ENCODE data around the gene DEFB119.
"Not testable (repeated sequence)": the region's sequence is repeated elsewhere in the genome, so short reads cannot be mapped to it uniquely, and the experiment has no call there.

DEFB119 gene, protein sequence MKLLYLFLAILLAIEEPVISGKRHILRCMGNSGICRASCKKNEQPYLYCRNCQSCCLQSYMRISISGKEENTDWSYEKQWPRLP

DNA sequence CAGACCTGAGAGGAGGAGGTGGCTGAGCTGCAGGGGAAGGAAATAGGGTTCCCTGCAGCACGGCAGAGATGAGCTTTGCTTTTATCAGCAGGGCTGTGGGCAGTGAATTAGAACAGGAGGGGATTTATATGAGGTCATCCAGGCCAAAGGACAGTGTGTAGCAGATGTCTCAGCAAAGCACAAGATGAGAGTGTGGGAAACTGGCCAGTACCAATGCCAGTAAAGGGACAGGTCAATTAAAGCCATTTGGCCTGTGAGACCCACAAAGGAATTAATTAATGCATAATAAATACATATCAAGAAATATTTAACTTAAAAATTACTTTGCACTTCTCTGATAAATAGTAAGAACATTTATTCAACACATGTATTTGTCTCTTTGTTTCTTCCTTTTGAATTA is at the start of gene DEFB119:
Gene DEFB119 (minus strand): TSS at position 101 of the 400 bp plus-strand sequence. CDS start 107 bp downstream, outside the sequence.
- DNase-seq (ENCODE audit: extremely low read depth in 1 of 2, low read depth in 1 of 2), result no peak

DNA sequence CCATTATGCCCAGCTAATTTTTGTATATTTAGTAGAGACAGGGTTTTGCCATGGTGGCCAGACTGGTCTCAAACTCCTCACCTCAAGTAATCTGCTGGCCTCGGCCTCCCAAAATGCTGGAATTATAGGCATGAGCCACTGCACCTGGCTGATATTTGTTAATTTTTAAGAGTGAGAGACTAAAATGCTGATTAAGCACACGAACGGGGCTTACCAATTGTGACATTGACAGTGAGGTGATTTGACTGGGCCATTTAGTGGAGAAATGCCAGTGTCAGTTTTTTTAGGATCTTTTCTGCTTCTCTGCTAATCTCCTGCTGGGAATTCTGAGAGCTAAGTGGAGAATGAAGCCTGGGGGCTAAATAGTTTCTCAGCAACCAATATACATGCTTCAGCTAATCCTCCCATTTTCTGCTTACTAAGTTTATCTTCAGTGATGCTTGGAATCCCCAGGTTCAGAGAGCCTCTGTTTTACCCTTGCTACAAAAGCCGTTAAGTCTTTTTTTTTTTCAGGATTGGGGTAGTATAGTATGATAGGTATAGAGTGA is 40.3 kb upstream of the DEFB119 start:
- no peak for DNase-seq (ENCODE audit: extremely low read depth in 1 of 2, low read depth in 1 of 2)

DNA sequence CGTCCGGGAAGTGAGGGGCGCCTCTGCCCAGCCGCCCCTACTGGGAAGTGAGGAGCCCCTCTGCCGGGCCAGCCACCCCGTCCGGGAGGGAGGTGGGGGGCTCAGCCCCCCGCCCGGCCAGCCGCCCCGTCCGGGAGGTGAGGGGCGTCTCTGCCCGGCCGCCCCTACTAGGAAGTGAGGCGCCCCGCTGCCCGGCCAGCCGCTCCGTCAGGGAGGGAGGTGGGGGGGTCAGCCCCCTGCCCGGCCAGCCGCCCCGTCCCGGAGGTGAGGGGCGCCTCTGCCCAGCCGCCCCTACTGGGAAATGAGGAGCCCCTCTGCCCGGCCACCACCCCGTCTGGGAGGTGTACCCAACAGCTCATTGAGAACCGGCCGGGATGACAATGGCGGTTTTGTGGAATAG is 37.2 kb upstream of the DEFB119 start:
- not testable (repeated sequence) for DNase-seq (ENCODE audit: extremely low read depth in 1 of 2, low read depth in 1 of 2)

DNA sequence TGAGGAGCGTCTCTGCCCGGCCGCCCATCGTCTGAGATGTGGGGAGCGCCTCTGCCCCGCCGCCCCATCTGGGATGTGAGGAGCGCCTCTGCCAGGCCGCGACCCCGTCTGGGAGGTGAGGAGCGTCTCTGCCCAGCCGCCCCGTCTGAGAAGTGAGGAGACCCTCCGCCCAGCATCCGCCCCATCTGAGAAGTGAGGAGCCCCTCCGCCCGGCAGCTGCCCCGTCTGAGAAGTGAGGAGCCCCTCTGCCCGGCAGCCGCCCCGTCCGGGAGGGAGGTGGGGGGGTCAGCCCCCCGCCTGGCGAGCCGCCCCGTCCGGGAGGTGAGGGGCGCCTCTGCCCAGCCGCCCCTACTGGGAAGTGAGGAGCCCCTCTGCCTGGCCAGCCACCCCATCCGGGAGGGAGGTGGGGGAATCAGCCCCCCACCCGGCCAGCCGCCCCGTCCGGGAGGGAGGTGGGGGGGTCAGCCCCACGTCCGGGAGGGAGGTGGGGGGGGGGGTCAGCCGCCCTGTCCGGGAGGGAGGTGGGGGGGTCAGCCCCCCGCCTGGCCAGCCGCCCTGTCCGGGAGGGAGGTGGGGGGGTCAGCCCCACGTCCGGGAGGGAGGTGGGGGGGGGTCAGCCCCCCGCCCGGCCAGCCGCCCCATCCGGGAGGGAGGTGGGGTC is 36.6 kb upstream of the DEFB119 start:
- DNase-seq (ENCODE audit: extremely low read depth in 1 of 2, low read depth in 1 of 2), result not testable (repeated sequence)

DNA sequence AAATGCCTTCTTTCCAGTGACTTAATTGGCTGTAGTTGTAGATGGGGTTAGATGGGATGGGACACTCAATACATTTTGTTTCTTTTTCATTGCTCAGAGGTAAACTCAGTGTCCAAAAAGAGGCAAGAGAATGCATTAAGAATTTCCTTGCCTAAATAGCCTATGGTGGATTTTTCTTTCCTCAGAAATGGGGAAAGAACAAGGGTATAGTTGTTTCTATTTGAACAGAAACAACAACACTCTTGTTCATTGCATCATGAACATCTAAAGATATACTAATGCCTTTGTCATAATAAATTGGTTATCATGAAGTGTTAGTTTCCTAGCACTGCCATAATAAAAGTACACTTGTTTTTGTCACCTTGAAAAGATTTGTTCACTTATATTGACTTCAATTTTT is 35.4 kb upstream of the DEFB119 start:
- no peak for DNase-seq (ENCODE audit: extremely low read depth in 1 of 2, low read depth in 1 of 2)

DNA sequence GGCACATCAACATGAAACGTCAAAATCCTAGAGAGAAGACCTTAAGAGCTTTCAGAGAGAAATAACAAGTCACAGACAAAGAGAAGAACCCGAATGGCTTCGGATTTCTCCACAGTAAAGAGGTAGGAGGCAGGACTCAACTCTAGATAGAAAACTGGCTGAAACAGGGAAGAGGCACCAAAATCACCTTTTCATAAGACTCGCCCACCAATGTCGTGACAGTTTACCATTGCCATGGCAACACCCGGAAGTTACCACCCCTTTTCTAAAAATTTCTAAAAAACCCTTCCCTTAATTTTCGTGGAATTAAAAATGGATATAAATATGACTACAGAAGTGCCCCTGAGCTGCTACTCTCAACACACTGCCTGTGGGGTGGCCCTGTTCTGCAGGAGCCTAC is 27.9 kb upstream of the DEFB119 start:
- DNase-seq (ENCODE audit: extremely low read depth in 1 of 2, low read depth in 1 of 2), result no peak

DNA sequence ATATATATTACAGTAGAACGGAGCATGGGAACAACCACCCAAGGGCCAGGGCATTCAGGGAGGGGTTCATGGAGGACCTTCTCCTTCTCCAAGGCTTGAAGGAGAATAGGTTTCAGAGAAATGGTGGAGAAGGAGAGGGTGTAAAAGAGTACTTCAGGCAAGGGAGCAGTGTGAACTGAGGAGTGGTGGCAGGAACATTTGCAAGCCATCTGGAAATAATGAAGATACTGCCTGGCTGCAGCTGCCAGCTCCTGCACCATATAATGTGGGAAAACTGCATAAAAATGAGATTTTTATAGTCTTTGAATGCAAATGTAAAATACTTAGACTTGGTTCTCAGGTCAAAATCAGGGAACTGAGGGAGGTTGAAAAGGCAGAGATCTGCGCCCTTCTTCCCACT is 25.3 kb upstream of the DEFB119 start:
- no peak for DNase-seq (ENCODE audit: extremely low read depth in 1 of 2, low read depth in 1 of 2)

DNA sequence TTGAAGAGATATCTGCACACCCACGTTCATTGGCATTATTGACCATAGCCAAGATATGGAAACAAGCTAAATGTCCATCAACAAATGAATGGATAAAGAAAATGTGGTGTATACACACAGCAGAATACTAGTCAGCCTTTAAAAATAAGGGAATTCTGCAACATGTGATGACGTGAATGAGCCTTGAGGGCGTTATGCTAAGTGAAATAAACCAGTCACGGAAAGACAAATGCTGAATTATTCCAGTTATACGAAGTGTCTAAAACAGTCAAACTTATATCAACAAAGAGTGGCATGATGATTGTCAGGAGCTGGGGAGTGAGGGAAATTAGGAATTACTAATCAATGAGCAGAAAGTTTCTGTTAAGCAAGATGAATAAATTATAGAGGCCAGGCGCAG is 24.0 kb upstream of the DEFB119 start:
- no peak for DNase-seq (ENCODE audit: extremely low read depth in 1 of 2, low read depth in 1 of 2)

DNA sequence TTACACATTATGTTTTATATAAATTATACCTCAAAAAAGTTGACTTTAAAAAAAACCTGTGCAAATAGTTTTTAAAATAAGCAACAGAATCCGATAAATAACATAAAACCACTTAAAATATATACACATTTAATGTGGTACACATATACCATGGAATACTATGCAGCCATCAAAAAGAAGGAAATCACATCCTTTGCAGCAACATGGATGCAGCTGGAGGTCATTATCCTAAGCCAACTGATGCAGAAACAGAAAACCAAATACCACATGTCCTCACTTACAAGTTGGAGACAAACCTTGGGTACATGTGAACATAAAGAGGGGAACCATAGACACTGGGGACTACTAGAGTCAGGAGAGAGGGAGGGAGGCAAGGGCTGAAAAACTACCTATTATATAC is 19.6 kb upstream of the DEFB119 start:
- no peak for DNase-seq (ENCODE audit: extremely low read depth in 1 of 2, low read depth in 1 of 2)

DNA sequence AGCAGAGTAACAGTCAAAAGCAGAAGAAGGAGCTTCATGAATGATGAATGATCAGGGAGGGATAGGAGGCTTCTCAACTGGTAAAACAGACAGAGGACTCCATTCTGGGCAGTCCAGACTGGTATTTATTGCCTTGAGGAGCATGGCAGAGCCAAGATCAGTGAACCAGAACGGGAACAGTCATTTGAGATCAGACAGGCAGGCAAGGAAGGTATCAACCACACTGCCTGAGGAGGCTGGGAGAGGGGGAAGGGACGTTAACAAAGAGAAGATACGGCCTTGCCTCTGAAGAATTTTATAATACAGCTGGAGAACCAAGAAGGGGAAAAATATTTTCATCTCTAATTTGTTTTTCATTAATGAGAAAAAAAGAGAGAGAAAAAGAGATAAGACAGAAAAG is 15.7 kb upstream of the DEFB119 start, which contains the start of gene DEFB121:
Gene DEFB121 (minus strand): TSS at position 101 of the 400 bp plus-strand sequence. CDS start 63 bp downstream, at position 38.
- DNase-seq (ENCODE audit: extremely low read depth in 1 of 2, low read depth in 1 of 2), result no peak

DNA sequence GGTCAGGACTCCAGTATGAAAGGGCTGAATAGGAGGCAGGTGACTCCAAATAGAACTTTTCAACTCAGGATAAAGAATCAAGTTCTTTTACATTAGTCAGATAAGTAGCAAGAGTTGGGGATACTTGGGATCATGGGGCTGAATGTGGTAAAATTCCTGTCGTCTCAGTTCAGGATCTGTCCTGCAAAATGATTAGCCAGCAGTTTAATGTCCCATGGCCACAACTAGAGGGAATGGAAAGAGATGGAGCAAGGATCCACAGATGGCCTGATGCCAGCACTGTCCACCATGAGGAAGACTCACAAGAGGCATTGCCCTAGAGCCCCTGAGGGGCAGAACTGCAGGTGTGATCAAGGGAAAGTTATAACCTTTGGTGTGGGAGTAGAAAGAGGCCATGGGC is 13.5 kb upstream of the DEFB119 start:
- no peak for DNase-seq (ENCODE audit: extremely low read depth in 1 of 2, low read depth in 1 of 2)

DNA sequence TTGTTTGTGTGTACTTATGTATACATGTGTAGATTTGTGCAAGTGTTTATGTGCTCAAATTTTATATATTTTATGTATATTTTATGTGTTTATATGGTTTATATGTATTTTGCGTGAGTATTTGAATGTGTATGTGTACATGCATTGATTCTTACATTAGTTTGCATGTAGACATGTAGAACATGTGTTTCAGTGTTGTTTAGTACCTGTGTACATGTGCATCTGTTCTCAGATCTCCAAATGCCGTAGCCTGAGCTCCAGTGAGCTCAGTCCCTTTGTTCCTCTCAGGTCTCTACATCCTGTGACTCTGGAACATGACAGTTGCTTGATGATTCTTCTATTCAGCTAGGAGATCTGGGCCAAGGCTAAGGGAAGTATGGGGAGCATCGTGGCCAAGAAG is 4.5 kb upstream of the DEFB119 start:
- no peak for DNase-seq (ENCODE audit: extremely low read depth in 1 of 2, low read depth in 1 of 2)

DNA sequence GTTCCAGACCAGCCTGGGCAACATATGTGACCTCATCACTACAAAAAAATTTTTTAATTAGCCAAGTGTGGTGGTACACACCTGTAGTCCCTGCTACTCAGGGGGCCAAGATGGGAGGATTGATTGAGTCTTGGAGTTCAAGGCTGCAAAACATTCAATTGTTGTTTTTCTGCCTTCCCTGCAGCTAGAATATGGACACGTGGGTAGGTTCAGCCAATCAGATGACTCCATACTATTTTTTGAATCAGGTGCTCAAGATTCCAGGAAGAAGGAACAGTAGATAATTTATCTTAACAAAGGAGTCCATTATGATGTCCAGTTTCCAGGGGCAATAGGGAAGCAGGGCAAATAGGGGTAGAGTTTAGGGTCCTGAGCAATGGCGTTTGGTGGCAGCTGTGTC is 2.4 kb upstream of the DEFB119 start:
- no peak for DNase-seq (ENCODE audit: extremely low read depth in 1 of 2, low read depth in 1 of 2)

DNA sequence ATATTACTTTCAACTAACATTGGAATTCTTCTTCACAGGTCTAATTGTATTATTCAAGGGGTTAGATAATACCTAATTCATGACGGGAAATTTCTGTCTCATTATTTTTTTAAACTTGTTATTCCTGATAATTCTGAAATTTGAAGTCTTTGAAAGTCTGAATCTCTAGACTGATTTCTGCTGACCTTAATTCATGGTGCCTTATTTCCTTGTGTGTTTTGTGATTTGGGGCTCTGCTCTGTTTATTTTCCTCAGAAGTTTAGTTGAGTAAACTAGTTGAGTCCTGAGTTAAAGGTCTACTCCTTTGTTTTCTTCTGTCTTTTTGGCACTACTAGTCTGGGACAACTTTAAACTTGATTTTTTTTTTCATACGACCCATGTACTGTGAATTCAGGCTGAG is 16.0 kb downstream of the DEFB119 start:
- no peak for DNase-seq (ENCODE audit: extremely low read depth in 1 of 2, low read depth in 1 of 2)

DNA sequence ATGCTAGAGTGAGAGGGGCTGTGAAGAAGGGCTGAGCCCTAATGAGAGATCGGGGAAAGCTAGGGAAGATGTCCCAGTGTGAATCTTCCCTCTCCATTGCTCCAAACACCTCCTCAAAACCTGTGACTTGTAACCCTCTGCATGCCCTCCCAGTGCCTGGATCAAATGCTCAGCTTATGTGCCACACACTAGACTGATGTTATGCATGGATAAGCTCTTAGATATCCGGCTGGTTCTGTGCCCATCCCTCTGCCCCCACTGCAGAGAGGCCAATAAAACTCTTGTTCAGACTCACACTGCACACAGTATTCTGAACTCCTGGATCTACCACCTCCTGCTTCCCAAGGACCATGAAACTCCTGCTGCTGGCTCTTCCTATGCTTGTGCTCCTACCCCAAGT is 22.1 kb downstream of the DEFB119 start, which contains the start of gene DEFB118:
Gene DEFB118 (plus strand): TSS at position 301 of the 400 bp plus-strand sequence. CDS start 50 bp downstream, at position 351.
- DNase-seq (ENCODE audit: extremely low read depth in 1 of 2, low read depth in 1 of 2), result no peak

DNA sequence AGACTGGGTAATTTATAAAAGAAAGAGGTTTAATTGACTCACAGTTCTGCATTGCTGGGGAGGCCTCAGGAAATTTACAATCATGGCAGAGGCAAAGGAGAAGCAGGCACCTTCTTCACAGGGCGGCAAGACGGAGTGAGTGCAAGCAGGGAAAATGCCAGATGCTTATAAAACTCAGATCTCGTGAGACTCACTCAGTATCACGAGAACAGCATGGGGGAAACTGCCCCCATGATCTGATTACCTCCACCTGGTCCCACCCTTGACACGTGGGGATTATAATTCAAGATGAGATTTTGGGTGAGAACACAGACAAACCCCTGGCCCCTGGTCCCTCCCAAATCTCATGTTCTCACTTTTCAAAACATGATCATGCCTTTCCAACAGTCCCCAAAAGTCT is 26.1 kb downstream of the DEFB119 start:
- DNase-seq (ENCODE audit: extremely low read depth in 1 of 2, low read depth in 1 of 2), result not testable (repeated sequence)

DNA sequence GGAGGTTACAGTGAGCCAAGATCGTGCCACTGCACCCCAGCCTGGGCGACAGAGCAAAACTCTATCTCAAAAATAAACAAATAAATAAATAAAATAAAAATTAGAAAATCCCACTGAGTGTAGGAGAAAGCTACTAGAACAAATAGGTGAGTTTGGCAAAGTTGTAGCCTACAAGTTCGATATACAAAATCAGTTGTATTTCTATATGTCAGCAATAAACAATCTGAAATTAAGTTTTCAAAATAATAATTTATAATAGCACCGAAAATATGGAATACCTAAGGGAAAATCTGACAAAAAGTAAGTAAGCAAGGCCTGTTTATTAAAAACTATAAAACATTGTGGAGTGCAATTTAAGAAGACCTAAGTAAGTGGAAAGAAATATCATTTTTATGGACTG is 27.1 kb downstream of the DEFB119 start:
- DNase-seq (ENCODE audit: extremely low read depth in 1 of 2, low read depth in 1 of 2), result no peak

DNA sequence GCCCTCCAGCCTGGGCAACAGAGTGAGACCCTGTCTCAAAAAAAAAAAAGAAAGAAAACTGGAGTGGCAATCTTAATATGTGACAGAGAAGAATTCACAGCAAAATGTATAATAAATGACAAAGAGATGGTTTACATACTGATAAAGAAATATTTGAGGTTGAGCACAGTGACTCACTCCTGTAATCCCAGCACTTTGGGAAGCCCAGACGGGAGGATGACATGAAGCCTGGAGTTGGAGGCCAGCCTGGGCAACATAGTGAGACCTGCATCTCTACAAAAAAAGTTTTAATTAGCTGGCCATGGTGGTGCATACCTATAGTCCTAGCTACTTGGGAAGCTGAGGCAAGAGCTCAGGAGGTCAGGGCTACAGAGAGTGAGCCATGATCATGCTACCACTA is 34.4 kb downstream of the DEFB119 start:
- DNase-seq (ENCODE audit: extremely low read depth in 1 of 2, low read depth in 1 of 2), result no peak

DNA sequence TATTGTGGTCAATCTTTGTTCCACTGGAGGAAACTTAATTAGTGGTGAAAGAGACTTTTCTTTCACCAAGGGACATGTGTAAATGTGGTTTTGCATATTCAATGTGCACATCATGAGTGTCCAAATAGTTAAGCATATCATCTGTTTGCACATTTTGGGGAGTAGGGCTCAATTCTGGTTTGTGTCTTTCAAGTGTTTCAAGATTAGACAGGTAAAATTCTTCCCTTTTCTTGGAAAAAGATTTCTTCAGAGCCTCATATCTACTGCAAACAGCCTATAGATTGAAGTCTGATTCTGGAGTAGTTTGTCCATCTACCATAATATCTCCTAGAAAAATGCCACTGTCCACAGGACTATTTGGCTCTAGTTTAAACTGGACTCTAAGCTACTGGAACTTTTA is 48.9 kb downstream of the DEFB119 start:
- DNase-seq (ENCODE audit: extremely low read depth in 1 of 2, low read depth in 1 of 2), result no peak

DNA sequence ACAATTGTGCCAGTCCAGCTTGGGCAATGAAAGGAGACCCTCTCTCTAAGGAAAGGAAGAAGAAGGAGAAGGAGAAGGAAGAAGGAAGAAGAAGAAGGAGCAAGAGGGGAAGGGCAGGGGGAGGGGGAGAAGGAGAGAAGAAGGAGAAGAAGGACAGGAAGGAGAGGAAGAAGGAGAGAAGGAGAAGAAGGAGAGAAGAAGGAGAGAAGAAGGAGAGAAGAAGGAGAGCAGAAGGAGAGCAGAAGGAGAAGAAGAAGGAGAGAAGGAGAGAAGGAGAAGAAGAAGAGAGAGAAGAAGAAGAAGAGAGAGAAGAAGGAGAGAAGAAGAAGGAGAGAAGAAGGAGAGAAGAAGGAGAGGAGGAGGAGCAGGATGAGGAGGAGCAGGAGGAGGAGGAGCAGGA is 59.5 kb downstream of the DEFB119 start:
- no peak for DNase-seq (ENCODE audit: extremely low read depth in 1 of 2, low read depth in 1 of 2)

All from activated CD8-positive, alpha-beta memory T cell treated with anti-CD3 and anti-CD28 coated beads for 1 hour (primary cell).